AG09319 (cell line): ENCODE measurements around the gene CYB5RL.

ENCODE experiments used
- DNase-seq: peaks from one replicate; pipeline ENCODE4 v3.0.0-alpha.2; 2010; ENCODE audit warnings: low read depth; ENCODE audit errors: extremely low read depth
- CTCF ChIP-seq: IDR thresholded peaks from 2 replicates; pipeline ENCODE4 v1.5.1; 2011; ENCODE audit warnings: low read depth, mild to moderate bottlenecking, inconsistent platforms, low read length, moderate library complexity

Gene CYB5RL

GRCh38 chr1:54188291-54188690 is 11.5 kb downstream of the CYB5RL start:
- no peak for TF ChIP-seq CTCF
- DNase-seq: no peak

GRCh38 chr1:54186056-54186455 is 13.8 kb downstream of the CYB5RL start:
- no peak for DNase-seq
- no peak for TF ChIP-seq CTCF

GRCh38 chr1:54180701-54181360 is 19.0 kb downstream of the CYB5RL start:
- no peak for TF ChIP-seq CTCF
- no peak for DNase-seq

- no peak for DNase-seq
- TF ChIP-seq CTCF: no peak
Observed at GRCh38 chr1:54178296-54179070, 21.3 kb downstream of the CYB5RL start.

- DNase-seq: no peak
- TF ChIP-seq CTCF: no peak
Observed at GRCh38 chr1:54177726-54178125, 22.1 kb downstream of the CYB5RL start.

GRCh38 chr1:54176621-54177327 is 23.1 kb downstream of the CYB5RL start:
- DNase-seq: no peak
- TF ChIP-seq CTCF: no peak

- TF ChIP-seq CTCF: no peak
- no peak for DNase-seq
Observed at GRCh38 chr1:54174106-54174505, 25.7 kb downstream of the CYB5RL start.
